HUES6 (cell line): ENCODE results near the gene S100A6.
"Not testable (repeated sequence)": the region's sequence is repeated elsewhere in the genome, so short reads cannot be mapped to it uniquely, and the experiment has no call there.

Source experiments
- H3K27ac ChIP-seq: 2 replicates; pipeline ENCODE4 v1.7.0; 2013; ENCODE audit warnings: low read depth, mild to moderate bottlenecking, low read length, inconsistent platforms
- H3K27me3 ChIP-seq: 2 replicates; pipeline ENCODE4 v1.6.1; 2013; ENCODE audit warnings: low read length; ENCODE audit not compliant: control insufficient read depth, insufficient read depth
- H3K36me3 ChIP-seq: 2 replicates; pipeline ENCODE4 v1.6.1; 2013; ENCODE audit warnings: low read length; ENCODE audit not compliant: control insufficient read depth, insufficient read depth
- H3K4me1 ChIP-seq: 2 replicates; pipeline ENCODE4 v1.6.1; 2013; ENCODE audit warnings: low read length; ENCODE audit not compliant: control insufficient read depth, insufficient read depth
- H3K4me3 ChIP-seq: 2 replicates; pipeline ENCODE4 v1.5.1; 2013; ENCODE audit warnings: low read depth, low read length
- H3K9ac ChIP-seq: one replicate; pipeline ENCODE4 v1.6.1; 2013; ENCODE audit warnings: mild to moderate bottlenecking, low read length
- H3K9me3 ChIP-seq: 2 replicates; pipeline ENCODE4 v1.6.1; 2013; ENCODE audit warnings: low read depth, low read length; ENCODE audit not compliant: control insufficient read depth, insufficient read depth

Gene S100A6

GRCh38 chr1:153535242-153536011 is at the start of gene S100A6:
Gene S100A6, minus strand, starts transcription at chr1:153535991. Its CDS starts 652 bp downstream, at chr1:153535339.
- Histone ChIP-seq H3K9me3 (no peaks in the 10 kb centered on the region), H3K27ac (no peak within 1 kb of the TSS), H3K9ac (peak within 1 kb of the TSS; percentile 14)

DNA sequence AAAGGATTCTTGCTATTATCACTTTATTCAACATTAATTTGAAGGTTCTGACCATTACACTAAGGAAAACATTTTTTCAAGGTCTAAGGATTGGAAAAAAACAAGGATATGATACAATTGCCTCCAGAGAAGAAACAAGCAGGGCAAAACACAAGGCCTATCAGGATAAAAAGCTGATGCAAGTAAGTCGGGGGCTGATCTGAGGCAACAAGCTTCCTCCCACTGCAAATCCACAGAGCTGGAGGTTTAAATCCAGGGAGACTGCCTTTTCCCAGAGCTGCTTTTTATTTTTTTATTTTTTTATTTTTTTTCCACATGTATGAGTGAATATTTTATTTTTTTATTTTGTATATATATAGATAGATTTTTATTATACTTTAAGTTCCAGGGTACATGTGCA is 49.2 kb upstream of the S100A6 start:
- no peaks in the 10 kb centered on the region for H3K4me1 ChIP-seq
- no peaks in the 10 kb centered on the region; the same call in 1 of the 2 replicates for H3K9me3 ChIP-seq
- no peak overlapping the region for H3K27ac ChIP-seq

More at GRCh38 chr1:153535242-153536011, at the start of gene S100A6:
- H3K27me3 ChIP-seq, result peaks cover 16% of the 10 kb centered on the region; the same call in 1 of the 2 replicates
- H3K36me3 ChIP-seq, result no peaks in the 10 kb centered on the region
- H3K4me3 ChIP-seq, result peak within 1 kb of the TSS; percentile 55
- peaks cover 34% of the 10 kb centered on the region for H3K4me1 ChIP-seq

GRCh38 chr1:153583976-153584375 is 48.2 kb upstream of the S100A6 start:
- Histone ChIP-seq H3K27me3 (no peaks in the 10 kb centered on the region), H3K9me3 (no peaks in the 10 kb centered on the region; the same call in 1 of the 2 replicates), H3K4me3 (no peak overlapping the region), H3K4me1 (no peaks in the 10 kb centered on the region), H3K36me3 (no peaks in the 10 kb centered on the region), H3K27ac (no peak overlapping the region), H3K9ac (no peak overlapping the region)

More for the DNA sequence above, 49.2 kb upstream of the S100A6 start:
- Histone ChIP-seq H3K9ac (no peak overlapping the region), H3K4me3 (no peak overlapping the region), H3K36me3 (no peaks in the 10 kb centered on the region), H3K27me3 (no peaks in the 10 kb centered on the region)

GRCh38 chr1:153583514-153583913 is 47.7 kb upstream of the S100A6 start:
- not testable (repeated sequence) for H3K36me3 ChIP-seq, H3K27me3 ChIP-seq, H3K4me3 ChIP-seq, H3K9ac ChIP-seq, H3K4me1 ChIP-seq, H3K27ac ChIP-seq, H3K9me3 ChIP-seq

DNA sequence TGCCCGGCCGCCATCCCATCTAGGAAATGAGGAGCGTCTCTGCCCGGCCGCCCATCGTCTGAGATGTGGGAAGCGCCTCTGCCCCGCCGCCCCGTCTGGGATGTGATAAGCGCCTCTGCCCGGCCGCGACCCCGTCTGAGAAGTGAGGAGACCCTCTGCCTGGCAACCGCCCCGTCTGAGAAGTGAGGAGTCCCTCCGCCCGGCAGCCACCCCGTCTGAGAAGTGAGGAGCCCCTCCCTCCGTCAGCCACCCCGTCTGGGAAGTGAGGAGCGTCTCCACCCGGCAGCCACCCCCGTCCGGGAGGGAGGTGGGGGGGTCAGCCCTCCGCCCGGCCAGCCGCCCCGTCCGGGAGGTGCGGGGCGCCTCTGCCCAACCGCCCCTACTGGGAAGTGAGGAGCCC is 47.0 kb upstream of the S100A6 start:
- H3K36me3 ChIP-seq, H3K4me3 ChIP-seq, H3K27ac ChIP-seq, H3K9me3 ChIP-seq, H3K9ac ChIP-seq, H3K27me3 ChIP-seq: not testable (repeated sequence)
- peaks cover 11% of the 10 kb centered on the region; the same call in 1 of the 2 replicates for H3K4me1 ChIP-seq

- Histone ChIP-seq H3K9me3 (peaks cover 3% of the 10 kb centered on the region; the same call in 1 of the 2 replicates), H3K27ac (no peak overlapping the region), H3K27me3 (no peaks in the 10 kb centered on the region), H3K4me3 (no peak overlapping the region), H3K36me3 (no peaks in the 10 kb centered on the region), H3K9ac (no peak overlapping the region), H3K4me1 (peaks cover 14% of the 10 kb centered on the region; the same call in 1 of the 2 replicates)
Observed at GRCh38 chr1:153578936-153579335, 43.1 kb upstream of the S100A6 start.

- no peak overlapping the region for H3K9ac ChIP-seq
- H3K4me1 ChIP-seq, result peaks cover 14% of the 10 kb centered on the region; the same call in 1 of the 2 replicates
- no peak overlapping the region for H3K27ac ChIP-seq
- H3K4me3 ChIP-seq, result no peak overlapping the region
- no peaks in the 10 kb centered on the region for H3K27me3 ChIP-seq
- H3K9me3 ChIP-seq, result peaks cover 3% of the 10 kb centered on the region; the same call in 1 of the 2 replicates
- H3K36me3 ChIP-seq, result no peaks in the 10 kb centered on the region
Observed at GRCh38 chr1:153578490-153578889, 42.7 kb upstream of the S100A6 start.

DNA sequence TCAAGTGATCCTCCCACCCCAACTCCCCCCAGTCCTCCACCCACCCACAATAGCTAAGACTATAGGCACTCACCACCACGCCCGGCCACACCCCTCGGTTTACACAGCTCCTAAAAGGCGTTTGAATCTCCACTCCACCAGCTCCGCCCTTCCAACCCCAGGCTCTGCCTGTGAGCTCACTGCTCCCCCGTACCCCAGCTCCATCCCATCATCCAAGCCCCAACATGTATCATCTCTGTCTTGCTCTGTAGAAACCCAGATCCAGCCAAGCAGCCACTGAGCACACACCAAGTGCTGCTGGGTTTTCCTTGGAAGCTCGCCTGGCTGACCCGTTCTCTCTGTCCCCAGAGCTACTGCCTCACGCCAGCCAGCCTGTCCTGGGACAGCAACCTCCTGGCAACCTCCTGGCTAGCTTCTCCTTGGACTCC is 41.8 kb upstream of the S100A6 start:
- Histone ChIP-seq H3K27ac (no peak overlapping the region), H3K27me3 (no peaks in the 10 kb centered on the region), H3K36me3 (no peaks in the 10 kb centered on the region), H3K4me3 (no peak overlapping the region), H3K4me1 (peaks cover 14% of the 10 kb centered on the region; the same call in 1 of the 2 replicates), H3K9me3 (peaks cover 5% of the 10 kb centered on the region), H3K9ac (no peak overlapping the region)

- Histone ChIP-seq H3K9ac (no peak overlapping the region), H3K36me3 (no peaks in the 10 kb centered on the region), H3K27me3 (no peaks in the 10 kb centered on the region), H3K4me3 (no peak overlapping the region), H3K27ac (no peak overlapping the region), H3K9me3 (peaks cover 5% of the 10 kb centered on the region), H3K4me1 (peaks cover 14% of the 10 kb centered on the region; the same call in 1 of the 2 replicates)
Observed at GRCh38 chr1:153577138-153577537, 41.3 kb upstream of the S100A6 start.

- not testable (repeated sequence) for H3K9ac ChIP-seq, H3K4me3 ChIP-seq, H3K36me3 ChIP-seq, H3K27me3 ChIP-seq, H3K9me3 ChIP-seq, H3K27ac ChIP-seq
- peaks cover 14% of the 10 kb centered on the region; the same call in 1 of the 2 replicates for H3K4me1 ChIP-seq
Observed at GRCh38 chr1:153575497-153575896, 39.7 kb upstream of the S100A6 start.

DNA sequence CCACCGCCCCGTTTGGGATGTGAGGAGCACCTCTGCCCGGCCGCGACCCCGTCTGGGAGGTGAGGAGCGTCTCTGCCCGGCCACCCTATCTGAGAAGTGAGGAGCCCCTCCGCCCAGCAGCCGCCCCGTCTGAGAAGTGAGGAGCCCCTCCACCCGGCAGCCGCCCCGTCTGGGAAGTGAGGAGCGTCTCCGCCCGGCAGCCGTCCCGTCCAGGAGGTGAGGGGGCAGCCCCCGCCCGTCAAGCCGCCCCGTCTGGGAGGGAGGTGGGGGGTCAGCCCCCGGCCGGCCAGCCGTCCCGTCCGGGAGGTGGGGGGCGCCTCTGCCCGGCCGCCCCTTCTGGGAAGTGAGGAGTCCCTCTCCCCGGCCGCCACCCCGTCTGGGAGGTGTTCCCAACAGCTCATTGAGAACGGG is 39.3 kb upstream of the S100A6 start:
- H3K27me3 ChIP-seq, H3K27ac ChIP-seq, H3K36me3 ChIP-seq, H3K4me3 ChIP-seq, H3K9me3 ChIP-seq, H3K9ac ChIP-seq: not testable (repeated sequence)
- peaks cover 14% of the 10 kb centered on the region; the same call in 1 of the 2 replicates for H3K4me1 ChIP-seq
